Neural cell (in vitro differentiated cells): ENCODE data around the gene DLEU7. TPM values are rescaled to one million over a fixed set of nuclear protein-coding genes. Genes with fewer than 3 reads are reported as not detected.

ENCODE experiments used
- H2AFZ ChIP-seq: fragments of 200-600, 300-800 bp; sonication (generic), shearing (Covaris generic); 2 replicates; pipeline ENCODE4 v1.6.0; 2014; ENCODE audit warnings: low read depth, mild to moderate bottlenecking, antibody characterized with exemption, low read length, moderate library complexity
- H3F3A ChIP-seq: fragments of 200-600 bp; shearing (Covaris generic); 2 replicates; pipeline ENCODE4 v1.6.1; 2016; ENCODE audit warnings: mild to moderate bottlenecking, moderate library complexity, mixed read lengths, antibody characterized with exemption, low read length; ENCODE audit not compliant: insufficient read depth, poor library complexity, severe bottlenecking
- H3K27ac ChIP-seq: fragments of 200-600, 300-800 bp; sonication (generic), shearing (Covaris generic); 2 replicates; pipeline ENCODE4 v1.5.1; 2014; ENCODE audit warnings: mild to moderate bottlenecking, low read length, moderate library complexity
- H3K27me3 ChIP-seq: fragments of 300-800, 200-600 bp; sonication (generic), shearing (Covaris generic); 2 replicates; pipeline ENCODE4 v1.6.0; 2014; ENCODE audit warnings: mild to moderate bottlenecking, low read depth, low read length, moderate library complexity; ENCODE audit not compliant: insufficient read depth
- H3K36me3 ChIP-seq: fragments of 300-800, 200-600 bp; sonication (generic), shearing (Covaris generic); 2 replicates; pipeline ENCODE4 v1.5.1; 2014; ENCODE audit warnings: mild to moderate bottlenecking, antibody characterized with exemption, low read length, moderate library complexity; ENCODE audit not compliant: insufficient read depth
- H3K4me2 ChIP-seq: fragments of 300-800, 200-600 bp; sonication (generic), shearing (Covaris generic); 2 replicates; pipeline ENCODE4 v1.6.0; 2014; ENCODE audit warnings: mild to moderate bottlenecking, low read length
- H3K4me3 ChIP-seq: fragments of 300-800, 200-600 bp; sonication (generic), shearing (Covaris generic); 2 replicates; pipeline ENCODE4 v1.5.1; 2014; ENCODE audit warnings: mild to moderate bottlenecking, low read length, moderate library complexity
- H3K79me2 ChIP-seq: fragments of 200-600 bp; shearing (Covaris generic); replicated peaks from 2 replicates; pipeline ENCODE4 v1.6.0; 2014; ENCODE audit warnings: mild to moderate bottlenecking, low read length, moderate library complexity; ENCODE audit not compliant: insufficient read depth
- H3K9ac ChIP-seq: fragments of 300-800, 200-600 bp; sonication (generic), shearing (Covaris generic); 2 replicates; pipeline ENCODE4 v1.6.1; 2016; ENCODE audit warnings: mild to moderate bottlenecking, low read length, mixed read lengths
- H3K9me2 ChIP-seq: fragments of 200-600 bp; shearing (Covaris generic); 2 replicates; pipeline ENCODE4 v1.6.1; 2016; ENCODE audit warnings: mild to moderate bottlenecking, low read length, mixed read lengths; ENCODE audit not compliant: insufficient read depth
- H3K9me3 ChIP-seq: fragments of 200-600, 300-800 bp; sonication (generic), shearing (Covaris generic); 2 replicates; pipeline ENCODE4 v1.6.1; 2016; ENCODE audit warnings: mild to moderate bottlenecking, mixed run types, low read length, moderate library complexity, mixed read lengths
- H4K20me1 ChIP-seq: fragments of 200-600 bp; shearing (Covaris generic); 2 replicates; pipeline ENCODE4 v1.6.1; 2016; ENCODE audit warnings: mild to moderate bottlenecking, mixed run types; ENCODE audit not compliant: insufficient read depth
- CTCF ChIP-seq: fragments of 450-650 bp; IDR thresholded peaks from 2 replicates; pipeline ENCODE4 v1.5.1; 2014; ENCODE audit warnings: antibody characterized with exemption, mild to moderate bottlenecking, moderate library complexity; ENCODE audit not compliant: poor library complexity, severe bottlenecking
- EP300 ChIP-seq: fragments of 450-650 bp; conservative IDR thresholded peaks from 2 replicates; pipeline ENCODE4 v1.6.1; 2014; ENCODE audit warnings: antibody characterized with exemption, mild to moderate bottlenecking, moderate library complexity; ENCODE audit not compliant: poor library complexity, severe bottlenecking
- EZH2 ChIP-seq: fragments of 200-600, 300-800 bp; shearing (Covaris generic), sonication (generic); IDR thresholded peaks from 2 replicates; pipeline ENCODE4 v1.6.1; 2014; ENCODE audit warnings: antibody characterized with exemption, low read length, borderline replicate concordance, mild to moderate bottlenecking; ENCODE audit not compliant: insufficient read depth, poor library complexity, severe bottlenecking
- MXI1 ChIP-seq: fragments of 450-650 bp; conservative IDR thresholded peaks from 2 replicates; pipeline ENCODE4 v1.6.1; 2014; ENCODE audit warnings: antibody characterized with exemption, mild to moderate bottlenecking; ENCODE audit not compliant: poor library complexity, severe bottlenecking
- POLR2AphosphoS5 ChIP-seq: IDR thresholded peaks from 2 replicates; pipeline ENCODE4 v1.6.1; 2012
- RAD21 ChIP-seq: fragments of 450-650 bp; conservative IDR thresholded peaks from 2 replicates; pipeline ENCODE4 v1.6.1; 2014; ENCODE audit warnings: antibody characterized with exemption, mild to moderate bottlenecking, moderate library complexity
- REST ChIP-seq: IDR thresholded peaks from 2 replicates; pipeline ENCODE4 v1.6.1; 2012; ENCODE audit warnings: borderline replicate concordance
- SMC3 ChIP-seq: fragments of 450-650 bp; conservative IDR thresholded peaks from 2 replicates; pipeline ENCODE4 v1.6.1; 2014; ENCODE audit warnings: antibody characterized with exemption, mild to moderate bottlenecking, moderate library complexity; ENCODE audit not compliant: poor library complexity
- TAF1 ChIP-seq: IDR thresholded peaks from 2 replicates; pipeline ENCODE4 v1.6.1; 2012; ENCODE audit warnings: low read depth
- polyA plus RNA-seq: library from polyadenylated mRNA; depleted of rRNA; stranded (reverse); fragments of >200 nt; gene quantifications from 2 replicates; pipeline ENCODE4 v1.2.3, GENCODE V29; 2014

DLEU7 gene
- polyA plus RNA-seq, 1 donor from 2014 or later, result 0.26 TPM

- peaks cover 13% of the 10 kb centered on the region for H3K27me3 ChIP-seq
- no peak overlapping the region for H3K27ac ChIP-seq
- H3K4me2 ChIP-seq, result no peak overlapping the region
- no peaks in the 10 kb centered on the region for H3K9me3 ChIP-seq
- TF ChIP-seq EP300 (no peak), POLR2AphosphoS5 (no peak), EZH2 (no peak), RAD21 (no peak), CTCF (no peak), TAF1 (no peak), REST (no peak), MXI1 (no peak), SMC3 (no peak)
- H3F3A ChIP-seq, result no peaks in the 10 kb centered on the region
- no peaks in the 10 kb centered on the region for H3K79me2 ChIP-seq
- no peaks in the 10 kb centered on the region for H4K20me1 ChIP-seq
- H3K4me3 ChIP-seq, result no peak overlapping the region
- H3K9ac ChIP-seq, result no peak overlapping the region
- H3K36me3 ChIP-seq, result no peaks in the 10 kb centered on the region
- H3K9me2 ChIP-seq, result no peaks in the 10 kb centered on the region
- no peak overlapping the region for H2AFZ ChIP-seq
These were observed 5.5 kb downstream of the DLEU7 start for GRCh38 chr13:50838031-50838430.

GRCh38 chr13:50831512-50831911 lies 12.0 kb downstream of the DLEU7 start:
- Histone ChIP-seq H2AFZ (no peak overlapping the region), H4K20me1 (no peaks in the 10 kb centered on the region), H3F3A (no peaks in the 10 kb centered on the region), H3K4me3 (no peak overlapping the region), H3K9me2 (no peaks in the 10 kb centered on the region), H3K27me3 (no peaks in the 10 kb centered on the region), H3K4me2 (no peak overlapping the region), H3K27ac (no peak overlapping the region), H3K9me3 (no peaks in the 10 kb centered on the region), H3K36me3 (no peaks in the 10 kb centered on the region), H3K9ac (no peak overlapping the region), H3K79me2 (no peaks in the 10 kb centered on the region)
- TF ChIP-seq TAF1 (no peak), REST (no peak), RAD21 (no peak)
